Loucy (cell line): ENCODE results near the gene ZFTA.
"Not testable (repeated sequence)": the region's sequence is repeated elsewhere in the genome, so short reads cannot be mapped to it uniquely, and the experiment has no call there.

ENCODE experiments used
- H2AFZ ChIP-seq: fragments of 200-600 bp; sonication (generic); 2 replicates; pipeline ENCODE4 v1.6.0; 2016; ENCODE audit warnings: antibody characterized with exemption, mild to moderate bottlenecking, low read length, moderate library complexity
- H3F3A ChIP-seq: fragments of 200-600 bp; 2 replicates; pipeline ENCODE4 v1.6.0; 2016; ENCODE audit warnings: antibody characterized with exemption, low read depth, mild to moderate bottlenecking
- H3K27me3 ChIP-seq: fragments of 200-600 bp; sonication (generic); 2 replicates; pipeline ENCODE4 v1.6.1; 2014; ENCODE audit warnings: low read length, mild to moderate bottlenecking; ENCODE audit not compliant: insufficient read depth, poor library complexity, severe bottlenecking
- H3K36me3 ChIP-seq: fragments of 200-600 bp; sonication (generic); 2 replicates; pipeline ENCODE4 v1.6.1; 2016; ENCODE audit warnings: low read length; ENCODE audit not compliant: insufficient read depth
- H3K4me1 ChIP-seq: fragments of 200-600 bp; sonication (generic); 2 replicates; pipeline ENCODE4 v1.5.1; 2014; ENCODE audit warnings: low read length, mild to moderate bottlenecking; ENCODE audit not compliant: insufficient read depth, poor library complexity, severe bottlenecking
- H3K4me2 ChIP-seq: fragments of 200-600 bp; sonication (generic); 2 replicates; pipeline ENCODE4 v1.6.0; 2014; ENCODE audit warnings: antibody characterized with exemption, low read length, low read depth, mild to moderate bottlenecking; ENCODE audit not compliant: poor library complexity, severe bottlenecking
- H3K4me3 ChIP-seq: fragments of 200-600 bp; sonication (generic); 2 replicates; pipeline ENCODE4 v1.5.1; 2014; ENCODE audit warnings: low read length, mild to moderate bottlenecking, mixed read lengths; ENCODE audit not compliant: poor library complexity, severe bottlenecking
- H3K79me2 ChIP-seq: fragments of 200-600 bp; sonication (generic); 2 replicates; pipeline ENCODE4 v1.6.1; 2014; ENCODE audit warnings: low read length; ENCODE audit not compliant: insufficient read depth
- H3K9ac ChIP-seq: fragments of 200-600 bp; sonication (generic); 2 replicates; pipeline ENCODE4 v1.6.0; 2014; ENCODE audit warnings: mild to moderate bottlenecking, low read depth, low read length, moderate library complexity; ENCODE audit not compliant: poor library complexity, severe bottlenecking
- H3K9me2 ChIP-seq: fragments of 200-600 bp; sonication (generic); replicated peaks from 2 replicates; pipeline ENCODE4 v1.6.1; 2016; ENCODE audit warnings: low read depth, low read length, mixed read lengths
- H3K9me3 ChIP-seq: fragments of 200-600 bp; sonication (generic); 2 replicates; pipeline ENCODE4 v1.6.1; 2014; ENCODE audit warnings: mild to moderate bottlenecking, antibody characterized with exemption, low read length, low read depth; ENCODE audit not compliant: insufficient read depth
- H4K20me1 ChIP-seq: fragments of 200-600 bp; sonication (generic); 2 replicates; pipeline ENCODE4 v1.6.0; 2014; ENCODE audit warnings: antibody characterized with exemption, low read length, mild to moderate bottlenecking; ENCODE audit not compliant: insufficient read depth, poor library complexity, severe bottlenecking
- EZH2phosphoT487 ChIP-seq: fragments of 200-600 bp; IDR thresholded peaks from 2 replicates; pipeline ENCODE4 v1.6.1; 2018; ENCODE audit warnings: antibody characterized with exemption, mild to moderate bottlenecking, moderate library complexity, borderline replicate concordance
- TF ChIP-seq, protein P1 (sequence below): fragments of 200-600 bp; sonication (generic); conservative IDR thresholded peaks from 2 replicates; pipeline ENCODE4 v1.5.1; 2014; ENCODE audit warnings: mild to moderate bottlenecking, antibody characterized with exemption, low read length

Gene ZFTA

DNA sequence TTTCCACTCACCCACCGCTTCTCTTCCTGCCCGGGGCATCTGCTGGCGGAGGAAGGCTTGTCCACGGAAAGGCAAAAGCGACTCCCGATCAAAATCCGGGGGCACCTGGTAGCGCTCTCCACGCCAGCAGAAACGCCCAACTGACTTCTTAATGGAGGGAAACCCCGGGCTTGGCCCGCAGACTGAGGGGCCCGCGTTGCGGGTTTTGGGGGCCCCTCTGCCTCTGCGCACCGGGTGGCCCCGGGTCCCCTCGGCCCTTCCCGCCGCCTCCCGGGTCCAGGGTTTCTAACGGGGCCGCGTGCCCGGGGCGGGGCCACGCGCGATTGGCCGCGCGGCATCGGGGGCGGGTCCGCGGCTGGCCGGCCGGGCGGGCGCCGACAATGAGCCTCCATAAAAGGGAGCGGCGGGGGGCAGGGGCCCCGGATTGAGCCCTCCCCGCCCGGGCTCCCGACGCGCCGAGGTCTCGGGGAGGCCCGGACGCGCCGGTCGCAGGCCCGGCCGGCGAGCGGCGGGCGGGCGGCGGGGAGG lies 44.5 kb upstream of the ZFTA start, which contains the start of gene SPINDOC:
Gene SPINDOC (plus strand): TSS at position 422 of the 528 bp plus-strand sequence. CDS start 231 bp downstream, outside the sequence.
- Histone ChIP-seq H3K79me2 (peaks cover 47% of the 10 kb centered on the region), H3K4me1 (peaks cover 40% of the 10 kb centered on the region), H3K36me3 (peaks cover 16% of the 10 kb centered on the region; the same call in 1 of the 2 replicates), H3K9me2 (no peaks in the 10 kb centered on the region), H3K9me3 (no peaks in the 10 kb centered on the region), H3K4me2 (peak within 1 kb of the TSS; percentile 100), H4K20me1 (peaks cover 44% of the 10 kb centered on the region), H3K27me3 (no peaks in the 10 kb centered on the region), H3K9ac (peak within 1 kb of the TSS; percentile 94), H3F3A (peaks cover 3% of the 10 kb centered on the region; the same call in 1 of the 2 replicates), H2AFZ (peak within 1 kb of the TSS; percentile 96), H3K4me3 (peak within 1 kb of the TSS; percentile 98)
- no peak for TF ChIP-seq EZH2phosphoT487
- TF ChIP-seq, protein P1, sequence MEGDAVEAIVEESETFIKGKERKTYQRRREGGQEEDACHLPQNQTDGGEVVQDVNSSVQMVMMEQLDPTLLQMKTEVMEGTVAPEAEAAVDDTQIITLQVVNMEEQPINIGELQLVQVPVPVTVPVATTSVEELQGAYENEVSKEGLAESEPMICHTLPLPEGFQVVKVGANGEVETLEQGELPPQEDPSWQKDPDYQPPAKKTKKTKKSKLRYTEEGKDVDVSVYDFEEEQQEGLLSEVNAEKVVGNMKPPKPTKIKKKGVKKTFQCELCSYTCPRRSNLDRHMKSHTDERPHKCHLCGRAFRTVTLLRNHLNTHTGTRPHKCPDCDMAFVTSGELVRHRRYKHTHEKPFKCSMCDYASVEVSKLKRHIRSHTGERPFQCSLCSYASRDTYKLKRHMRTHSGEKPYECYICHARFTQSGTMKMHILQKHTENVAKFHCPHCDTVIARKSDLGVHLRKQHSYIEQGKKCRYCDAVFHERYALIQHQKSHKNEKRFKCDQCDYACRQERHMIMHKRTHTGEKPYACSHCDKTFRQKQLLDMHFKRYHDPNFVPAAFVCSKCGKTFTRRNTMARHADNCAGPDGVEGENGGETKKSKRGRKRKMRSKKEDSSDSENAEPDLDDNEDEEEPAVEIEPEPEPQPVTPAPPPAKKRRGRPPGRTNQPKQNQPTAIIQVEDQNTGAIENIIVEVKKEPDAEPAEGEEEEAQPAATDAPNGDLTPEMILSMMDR = no peak

DNA sequence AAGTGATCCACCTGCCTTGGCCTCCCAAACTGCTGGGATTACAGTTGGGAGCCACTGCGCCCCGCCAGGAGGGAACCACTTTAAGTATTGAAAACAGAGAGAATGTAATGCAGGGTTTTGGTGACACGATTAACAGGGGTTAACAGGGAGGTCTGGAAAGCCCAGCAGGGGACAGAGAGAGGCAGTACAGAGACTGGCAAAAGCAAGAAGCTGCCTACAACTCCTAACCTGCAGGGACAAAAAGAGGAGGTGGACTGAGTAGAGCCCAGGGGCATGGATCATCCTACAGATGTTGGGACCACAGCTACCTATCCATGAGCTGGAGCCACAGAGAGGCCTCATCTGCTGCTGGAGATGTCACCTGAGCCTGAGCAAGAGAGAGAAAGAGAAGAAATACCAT lies 42.9 kb upstream of the ZFTA start:
- Histone ChIP-seq H4K20me1 (peaks cover 29% of the 10 kb centered on the region), H3K4me3 (peak overlapping the region; percentile 31), H3K9ac (no peak overlapping the region), H3K4me1 (peaks cover 39% of the 10 kb centered on the region), H3K27me3 (no peaks in the 10 kb centered on the region), H2AFZ (no peak overlapping the region), H3K9me3 (no peaks in the 10 kb centered on the region), H3K36me3 (peaks cover 6% of the 10 kb centered on the region; the same call in 1 of the 2 replicates), H3F3A (peaks cover 3% of the 10 kb centered on the region; the same call in 1 of the 2 replicates), H3K79me2 (peaks cover 31% of the 10 kb centered on the region), H3K9me2 (no peaks in the 10 kb centered on the region), H3K4me2 (peak overlapping the region; percentile 100)
- no peak for TF ChIP-seq EZH2phosphoT487

DNA sequence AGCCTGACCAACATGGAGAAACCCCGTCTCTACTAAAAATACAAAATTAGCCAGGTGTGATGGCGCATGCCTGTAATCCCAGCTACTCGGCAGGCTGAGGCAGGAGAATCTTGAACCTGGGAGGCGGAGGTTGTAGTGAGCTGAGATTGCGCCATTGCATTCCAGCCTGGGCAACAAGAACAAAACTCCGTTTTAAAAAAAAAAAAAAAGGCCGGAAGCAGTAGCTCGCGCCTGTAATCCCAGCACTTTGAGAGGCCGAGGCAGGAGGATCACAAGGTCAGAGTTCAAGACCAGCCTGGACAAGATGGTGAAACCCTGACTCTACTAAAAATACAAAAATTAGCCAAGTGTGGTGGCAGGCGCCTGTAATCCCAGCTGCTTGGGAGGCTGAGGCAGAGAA lies 41.8 kb upstream of the ZFTA start:
- not testable (repeated sequence) for H3K36me3 ChIP-seq, H3K4me2 ChIP-seq, H3K9ac ChIP-seq, H3K4me3 ChIP-seq, H3K9me2 ChIP-seq, H3K9me3 ChIP-seq, H3K27me3 ChIP-seq, H3F3A ChIP-seq, H2AFZ ChIP-seq
- peaks cover 28% of the 10 kb centered on the region for H3K4me1 ChIP-seq
- peaks cover 17% of the 10 kb centered on the region for H4K20me1 ChIP-seq
- peaks cover 19% of the 10 kb centered on the region for H3K79me2 ChIP-seq

DNA sequence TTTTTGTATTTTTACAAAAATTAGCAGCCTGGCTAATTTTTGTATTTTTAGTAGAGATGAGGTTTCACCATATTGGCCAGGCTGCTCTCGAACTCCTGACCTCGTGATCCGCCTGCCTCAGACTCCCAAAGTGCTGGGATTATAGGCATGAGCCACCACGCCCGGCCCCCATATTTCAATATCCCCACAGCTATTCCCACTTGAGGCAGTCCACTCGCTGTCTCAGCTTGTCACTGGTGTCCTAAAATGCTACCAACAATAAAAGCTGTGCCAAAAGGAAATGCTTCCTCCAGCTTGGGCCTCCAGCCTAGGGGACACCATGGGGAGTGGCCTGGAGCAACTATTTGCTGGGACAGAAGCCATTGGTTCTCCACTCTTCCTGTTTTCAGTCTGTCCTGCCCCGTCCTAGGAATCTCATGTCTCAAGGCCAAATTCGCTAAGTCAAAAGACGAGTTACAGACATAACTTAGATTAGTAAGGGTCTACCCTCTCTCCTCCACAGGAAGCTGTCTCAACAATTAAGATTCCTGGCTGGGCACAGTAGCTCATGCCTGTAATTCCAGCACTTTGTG lies 37.4 kb upstream of the ZFTA start:
- peaks cover 2% of the 10 kb centered on the region for H3K4me1 ChIP-seq

More for the DNA sequence above, 37.4 kb upstream of the ZFTA start:
- Histone ChIP-seq H2AFZ (no peak overlapping the region), H4K20me1 (no peaks in the 10 kb centered on the region), H3K9me2 (no peaks in the 10 kb centered on the region), H3K36me3 (no peaks in the 10 kb centered on the region), H3K9ac (no peak overlapping the region), H3K79me2 (no peaks in the 10 kb centered on the region), H3K27me3 (no peaks in the 10 kb centered on the region), H3K9me3 (no peaks in the 10 kb centered on the region), H3K4me3 (no peak overlapping the region), H3K4me2 (no peak overlapping the region), H3F3A (peaks cover 1% of the 10 kb centered on the region; the same call in 1 of the 2 replicates)
- TF ChIP-seq EZH2phosphoT487 = no peak
- TF ChIP-seq, protein P1 = no peak
